Stimulated activated CD8-positive, alpha-beta memory T cell treated with anti-CD3 and anti-CD28 coated beads, Interleukin-12 subunit alpha, Interleukin-12 subunit beta, amount 100 ng/mL, for 4 hours (primary cell): ENCODE data around the gene SLC6A1.

ENCODE experiments used
- DNase-seq: peaks from one replicate; pipeline ENCODE4 v3.0.0-alpha.2; 2020; ENCODE audit warnings: low read depth

SLC6A1 gene

DNA sequence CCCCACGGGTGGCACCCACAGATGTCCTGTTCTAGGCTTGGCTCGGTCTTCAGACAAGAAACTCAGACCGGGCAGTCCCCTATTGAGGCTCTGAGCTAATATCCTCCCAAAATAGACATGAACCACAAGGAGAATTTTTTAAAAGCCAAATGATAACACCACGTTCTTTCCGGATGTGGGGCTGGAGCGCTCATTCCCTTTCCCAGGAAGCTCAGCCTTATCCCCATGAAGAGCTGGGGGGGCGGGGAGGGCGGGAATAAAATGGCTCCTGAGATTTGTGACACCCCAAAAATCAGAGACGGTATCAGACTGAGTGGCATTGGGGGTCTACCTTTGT, 1.1 kb downstream of the SLC6A1 start:
- DNase-seq = no peak

- no peak for DNase-seq
Observed at GRCh38 chr3:10994306-10994705, 1.8 kb downstream of the SLC6A1 start.

DNA sequence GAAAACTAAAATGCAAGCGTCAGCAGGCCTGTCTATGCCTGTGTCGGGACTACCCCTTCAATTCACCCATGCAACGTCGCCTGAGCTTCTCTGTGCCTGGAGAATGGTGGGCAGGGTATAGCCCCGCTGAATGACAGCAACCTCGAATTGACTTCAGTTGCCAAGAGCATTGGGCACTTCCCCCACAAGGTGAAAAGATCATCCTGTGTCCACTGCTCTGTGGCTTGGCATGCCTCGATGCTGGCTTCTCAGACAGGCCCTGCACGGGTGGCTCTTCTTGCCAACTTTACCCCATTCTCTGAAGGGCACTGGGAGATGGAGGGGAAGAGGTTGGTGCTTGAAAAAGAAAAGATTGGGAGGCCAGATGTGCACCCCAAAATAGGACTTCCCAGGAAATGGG, 3.3 kb downstream of the SLC6A1 start:
- no peak for DNase-seq

- no peak for DNase-seq
Observed at GRCh38 chr3:10996345-10997013, 3.9 kb downstream of the SLC6A1 start.

DNA sequence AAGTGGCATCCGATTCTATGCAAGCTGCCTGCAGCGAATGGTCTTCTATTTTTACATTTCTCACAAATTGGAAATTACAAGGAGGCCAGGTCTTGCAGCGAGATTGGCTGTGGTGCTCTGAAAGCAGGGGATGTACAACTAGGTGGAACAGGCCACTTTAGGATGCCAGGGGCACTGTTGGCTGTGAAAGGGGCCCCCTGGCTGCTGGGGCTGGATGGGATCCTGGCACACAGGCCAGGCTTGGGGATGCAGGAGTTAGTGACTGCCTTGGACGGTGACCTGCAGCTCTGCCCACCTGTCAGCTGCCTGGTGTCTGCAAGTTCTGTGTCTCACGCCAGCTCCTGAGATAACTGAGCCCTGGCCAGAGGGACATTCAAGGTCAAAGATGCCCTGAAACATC, 4.6 kb downstream of the SLC6A1 start:
- no peak for DNase-seq

DNA sequence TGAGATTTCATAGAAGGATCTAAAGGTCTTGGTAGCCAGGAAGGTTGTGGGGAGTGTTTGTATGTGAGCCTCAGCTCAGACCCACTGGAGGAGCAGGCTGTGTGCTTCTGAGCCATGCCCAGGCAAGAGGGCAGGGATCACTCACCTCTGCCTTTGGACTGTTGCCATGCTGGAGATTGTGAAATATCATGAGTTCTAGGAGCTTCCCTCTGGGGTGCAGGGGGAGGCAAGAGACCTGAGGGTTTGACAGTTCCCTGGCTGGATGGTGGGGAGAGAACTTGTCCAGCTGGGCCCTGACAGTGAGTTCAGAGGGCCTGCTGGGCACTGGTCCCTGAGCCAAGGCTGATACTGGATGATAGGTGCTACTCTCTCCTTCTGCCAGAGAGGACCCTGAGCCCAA, 6.0 kb downstream of the SLC6A1 start:
- DNase-seq = no peak

- DNase-seq = no peak
Observed at GRCh38 chr3:10999221-11000107, 6.9 kb downstream of the SLC6A1 start.

DNA sequence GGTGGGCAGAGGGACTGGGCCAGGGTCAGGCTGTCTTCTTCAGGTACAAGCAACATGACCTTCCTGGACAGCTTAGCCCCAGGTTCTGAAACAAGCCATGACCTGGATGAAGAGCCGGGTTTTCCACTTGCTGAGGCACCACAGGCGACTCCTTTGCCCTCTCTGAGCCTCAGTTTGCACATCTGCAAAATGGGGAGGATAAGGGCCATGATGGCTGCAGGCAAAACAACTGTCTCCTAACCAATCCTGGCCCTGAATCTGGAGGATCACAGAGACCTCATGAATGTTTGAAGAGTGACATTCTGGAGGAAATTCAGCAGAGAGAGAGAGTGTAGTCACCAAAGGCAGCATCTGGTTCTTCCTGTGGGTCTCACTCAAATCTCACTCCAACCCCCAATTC, 8.0 kb downstream of the SLC6A1 start:
- DNase-seq = no peak

DNA sequence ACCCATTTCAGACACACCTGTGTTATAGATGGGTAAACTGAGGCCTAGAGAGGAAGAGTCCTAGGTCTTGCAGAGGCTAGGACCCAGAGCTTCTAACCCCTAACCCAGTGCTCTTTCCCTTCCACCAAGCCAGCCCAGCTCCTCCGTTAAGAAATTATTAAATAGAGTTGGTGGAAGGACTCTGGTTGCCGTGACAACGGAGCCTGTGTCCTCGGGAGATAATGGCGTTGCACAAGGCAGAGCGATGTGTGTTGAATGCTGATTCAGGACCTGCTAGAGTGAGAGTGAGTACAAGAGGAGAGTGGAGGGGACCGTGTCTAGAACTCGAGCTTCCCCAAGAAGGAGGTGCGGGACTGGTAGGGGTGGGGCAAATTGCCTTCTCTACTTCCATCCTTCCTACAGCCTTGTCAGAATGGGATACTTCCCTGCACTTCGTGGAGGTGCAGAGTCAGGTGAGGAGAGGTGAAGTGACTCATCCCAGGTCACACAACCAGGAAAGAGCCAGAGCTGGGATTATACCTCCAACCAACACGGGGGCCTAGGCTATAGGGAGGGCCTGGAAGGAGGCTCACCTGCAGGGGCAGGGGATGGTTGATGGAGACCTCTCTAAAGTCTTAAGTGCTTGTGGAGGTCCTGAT, 8.6 kb downstream of the SLC6A1 start:
- no peak for DNase-seq

- no peak for DNase-seq
Observed at GRCh38 chr3:11001658-11002021, 9.1 kb downstream of the SLC6A1 start.

DNA sequence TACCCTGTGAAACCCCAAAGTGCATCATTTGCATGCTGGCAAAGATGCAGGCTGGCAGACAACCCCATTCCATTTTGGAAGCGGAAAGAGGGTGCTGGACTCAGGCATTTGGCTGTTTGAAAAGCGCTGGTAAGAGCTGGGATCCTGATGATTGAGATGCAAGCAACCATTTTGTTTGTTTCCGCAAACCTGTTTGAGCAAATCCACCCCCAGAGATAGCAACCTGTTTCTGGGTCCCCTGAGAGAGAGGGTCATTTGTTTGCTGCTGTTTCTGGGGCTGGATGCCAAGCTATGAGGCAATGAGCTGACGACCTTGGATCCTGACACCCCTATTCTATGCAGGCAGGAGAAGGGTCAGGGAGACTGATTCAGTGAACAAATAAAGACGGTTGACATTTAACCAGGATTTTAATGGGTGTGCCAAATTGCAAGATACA, 9.8 kb downstream of the SLC6A1 start:
- DNase-seq = no peak

DNA sequence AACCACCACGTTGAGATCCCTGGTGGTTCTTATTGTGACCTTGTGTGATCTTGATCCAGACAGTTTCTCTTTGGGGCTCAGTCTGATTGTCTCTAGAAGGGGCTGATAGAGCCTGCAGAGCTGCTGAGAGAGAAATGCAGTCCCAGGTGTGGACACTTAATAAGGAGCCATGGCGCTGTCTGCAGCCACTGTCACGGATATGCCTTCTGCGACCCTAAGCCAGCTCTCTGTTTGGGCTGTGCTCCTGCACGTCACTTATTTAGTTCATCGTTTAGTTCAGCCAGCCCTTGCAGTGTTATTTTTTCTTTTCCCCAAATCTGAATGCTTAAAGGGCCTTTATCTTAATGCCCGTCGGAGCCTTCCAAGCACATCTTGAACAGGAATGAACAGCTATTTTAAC, 12.0 kb downstream of the SLC6A1 start:
- DNase-seq = no peak

DNA sequence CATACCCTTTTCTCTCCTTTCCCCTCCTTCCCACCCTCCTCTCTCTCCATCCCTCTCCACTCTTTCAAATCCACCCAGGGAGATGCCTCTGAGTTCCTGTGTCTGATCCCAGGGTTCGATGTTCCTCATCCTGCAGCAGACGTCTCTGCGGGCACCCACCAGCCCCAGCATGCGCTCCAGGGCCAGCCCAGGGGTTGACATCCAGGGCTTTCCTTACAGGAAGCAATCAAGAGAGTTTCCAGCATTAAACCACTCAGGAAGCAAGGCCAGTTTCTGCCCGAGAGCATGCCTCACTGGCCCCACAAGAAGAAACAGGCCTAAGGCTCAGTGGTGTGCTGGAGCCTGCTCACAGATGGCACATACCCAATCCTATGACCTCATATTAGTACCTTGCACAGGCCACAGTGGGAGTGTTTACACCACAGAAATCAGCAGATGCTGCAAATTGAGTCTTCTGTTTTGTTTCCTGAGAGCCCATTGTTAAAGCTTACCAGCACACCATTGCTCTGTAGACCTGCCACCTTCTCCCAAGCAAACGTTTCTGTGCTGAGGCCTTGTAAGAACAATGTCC, 13.2 kb downstream of the SLC6A1 start:
- DNase-seq = no peak

- no peak for DNase-seq
Observed at GRCh38 chr3:11006986-11007933, 14.7 kb downstream of the SLC6A1 start.

DNA sequence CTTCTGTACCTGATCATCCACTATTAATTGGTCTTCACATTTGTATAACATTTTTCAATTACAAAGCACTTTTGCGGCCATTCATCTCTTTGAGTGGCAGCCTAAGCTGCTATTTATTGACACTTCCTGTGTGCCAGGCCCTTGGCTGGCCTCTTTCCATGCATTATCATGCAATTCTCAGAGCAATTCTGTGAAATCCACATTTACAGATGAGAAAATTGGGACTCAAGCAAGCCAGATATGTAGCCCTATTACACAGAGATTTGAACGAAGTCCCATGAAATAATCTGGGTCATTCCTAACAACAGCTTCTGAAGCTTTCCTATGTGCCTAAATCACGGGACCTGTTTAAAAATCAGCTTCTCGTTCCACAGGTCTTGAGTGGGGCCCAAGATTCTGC, 17.4 kb downstream of the SLC6A1 start:
- no peak for DNase-seq

GRCh38 chr3:11010426-11011165, 18.0 kb downstream of the SLC6A1 start:
- DNase-seq = no peak

DNA sequence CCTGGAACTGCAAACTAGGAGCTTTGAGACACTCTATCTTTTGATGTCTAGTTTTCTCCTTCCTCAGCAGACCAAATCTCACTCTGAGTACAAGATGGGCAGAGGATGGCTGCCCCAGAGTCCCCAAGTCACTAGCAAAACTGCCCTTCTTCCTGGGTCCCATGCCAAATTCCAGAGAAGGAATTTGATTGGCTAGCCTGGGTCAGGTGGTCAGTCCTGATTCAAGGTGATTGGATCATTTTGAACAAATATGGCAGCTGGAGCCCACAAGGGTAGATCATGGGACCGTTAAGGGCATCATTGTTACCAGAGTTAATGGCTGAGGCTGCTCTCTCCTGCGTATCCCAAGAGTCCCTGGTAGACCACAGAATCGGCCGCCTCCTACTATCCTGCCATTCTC, 21.7 kb downstream of the SLC6A1 start:
- DNase-seq = no peak

DNA sequence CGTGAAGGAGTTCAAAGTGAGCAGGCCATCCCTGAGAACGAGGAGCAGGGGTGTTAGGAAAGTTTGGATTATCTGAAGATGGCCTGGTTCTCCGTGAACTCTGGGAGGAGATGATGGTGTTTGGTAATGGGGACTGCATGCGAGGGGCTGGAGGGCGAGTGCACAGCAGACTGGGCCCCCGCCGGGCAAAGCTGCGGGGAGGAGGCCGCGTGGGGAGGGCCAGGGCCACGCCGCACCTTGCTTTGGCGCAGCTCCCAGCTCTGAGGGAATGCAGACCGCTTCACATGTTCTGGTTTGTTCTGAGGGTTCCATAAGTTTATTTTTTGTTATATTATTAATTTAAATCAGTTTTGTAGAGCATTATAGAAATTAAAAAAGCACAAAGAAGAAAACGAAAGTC, 22.2 kb downstream of the SLC6A1 start:
- DNase-seq = no peak

GRCh38 chr3:11015369-11015768, 22.8 kb downstream of the SLC6A1 start:
- DNase-seq = no peak

- no peak for DNase-seq
Observed at GRCh38 chr3:11016727-11017126, 24.2 kb downstream of the SLC6A1 start.
